HepG2 (cell line): Measurements from ENCODE around the gene TMEM107. TPM values are rescaled to one million over a fixed set of nuclear protein-coding genes. Genes with fewer than 3 reads are reported as not detected.

Experiments
- DBP ChIP-seq: sonication (generic); formaldehyde crosslinking; IDR thresholded peaks from 2 replicates; pipeline ENCODE4 v1.4.0; 2020; ENCODE audit warnings: missing genetic modification reagents; ENCODE audit errors: not compliant biosample characterization
- ESRRA ChIP-seq: sonication (generic); formaldehyde crosslinking; IDR thresholded peaks from 2 replicates; pipeline ENCODE4 v1.5.1; 2020; ENCODE audit warnings: mild to moderate bottlenecking, low read depth, missing genetic modification reagents
- NFE2L1 ChIP-seq: sonication (generic); formaldehyde crosslinking; IDR thresholded peaks from 2 replicates; pipeline ENCODE4 v1.4.0; 2020; ENCODE audit warnings: missing genetic modification reagents, mild to moderate bottlenecking, borderline replicate concordance
- PRDM4 ChIP-seq: sonication (generic); formaldehyde crosslinking; IDR thresholded peaks from 2 replicates; pipeline ENCODE4 v1.9.0; 2021; ENCODE audit warnings: missing genetic modification reagents, borderline replicate concordance
- SNAPC4 ChIP-seq: sonication (generic); formaldehyde crosslinking; IDR thresholded peaks from 2 replicates; pipeline ENCODE4 v1.4.0; 2020; ENCODE audit warnings: mild to moderate bottlenecking, missing genetic modification reagents
- ZBTB20 ChIP-seq: sonication (generic); formaldehyde crosslinking; IDR thresholded peaks from 2 replicates; pipeline ENCODE4 v1.8.1; 2023; ENCODE audit warnings: missing genetic modification reagents, low read depth, mild to moderate bottlenecking, borderline replicate concordance
- ZFAT ChIP-seq: sonication (generic); formaldehyde crosslinking; conservative IDR thresholded peaks from 2 replicates; pipeline ENCODE4 v1.8.1; 2023; ENCODE audit warnings: missing genetic modification reagents, inconsistent platforms
- ZHX1 ChIP-seq: sonication (generic); formaldehyde crosslinking; IDR thresholded peaks from 2 replicates; pipeline ENCODE4 v1.8.1; 2022; ENCODE audit warnings: low read depth, mild to moderate bottlenecking, missing genetic modification reagents
- ZMAT3 ChIP-seq: sonication (generic); formaldehyde crosslinking; conservative IDR thresholded peaks from 2 replicates; pipeline ENCODE4 v1.7.0; 2021; ENCODE audit warnings: missing genetic modification reagents
- ZNF12 ChIP-seq: sonication (generic); formaldehyde crosslinking; IDR thresholded peaks from 2 replicates; pipeline ENCODE4 v1.5.0; 2020; ENCODE audit warnings: missing genetic modification reagents
- ZNF574 ChIP-seq: sonication (generic); formaldehyde crosslinking; IDR thresholded peaks from 2 replicates; pipeline ENCODE4 v1.4.0; 2020; ENCODE audit warnings: missing genetic modification reagents
- ZNF605 ChIP-seq: sonication (generic); formaldehyde crosslinking; IDR thresholded peaks from 2 replicates; pipeline ENCODE4 v1.8.0; 2022; ENCODE audit warnings: mild to moderate bottlenecking, missing genetic modification reagents
- ZNF652 ChIP-seq: IDR thresholded peaks from 2 replicates; pipeline ENCODE4 v1.6.1; 2016; ENCODE audit warnings: low read depth, borderline replicate concordance
- ZNF672 ChIP-seq: sonication (generic); formaldehyde crosslinking; IDR thresholded peaks from 2 replicates; pipeline ENCODE4 v1.8.1; 2022; ENCODE audit warnings: missing genetic modification reagents
- polyA plus RNA-seq, 8 experiments: library from polyadenylated mRNA; depleted of rRNA in 3 of 8; stranded (reverse) in 7 of 8; unstranded in 1 of 8; fragments of >200 nt; fragmentation: Illumina TruSeq in 4 of 8; extraction: Trizol in 4 of 8; gene quantifications; 2 replicates each; pipeline versions ENCODE4 v1.2.1 to v1.2.3, GENCODE V29; 2011 to 2016; ENCODE audit warnings: low read depth in 4 of 8, missing spikeins in 1 of 8, mixed read lengths in 1 of 8; ENCODE audit not compliant: insufficient read depth in 1 of 8
- total RNA-seq, 5 experiments: library from RNA; depleted of rRNA; stranded (reverse); fragments of >200 nt; fragmentation: Illumina TruSeq; extraction: Trizol; gene quantifications; 2 replicates each; pipeline ENCODE4 v1.2.3, GENCODE V29; 2016; ENCODE audit warnings: low read depth in 1 of 5

TMEM107 gene
- total and polyA plus RNA-seq, 2 of the 13 experiments (the other 11 are each of a cell fraction or from before 2014, with no cell fraction given) = 7.2 to 15.3 TPM

- TF ChIP-seq ZHX1 (CRISPR knock-in tag) (no peak), ZNF652 (CRISPR knock-in tag) (no peak), ZFAT (no peak), ZNF672 (CRISPR knock-in tag) (no peak), NFE2L1 (CRISPR knock-in tag) (no peak), ZNF12 (no peak), ZMAT3 (CRISPR knock-in tag) (no peak), SNAPC4 (peak; percentile 70; the same call in 1 of the 2 replicates), ESRRA (CRISPR knock-in tag) (no peak), PRDM4 (CRISPR knock-in tag) (no peak), DBP (CRISPR knock-in tag) (no peak), ZBTB20 (CRISPR knock-in tag) (no peak), ZNF574 (CRISPR knock-in tag) (peak; percentile 53), ZNF605 (CRISPR knock-in tag) (no peak)
Observed at GRCh38 chr17:8189711-8190477, 13.7 kb upstream of the TMEM107 start, which contains the start of gene BORCS6 (continued).
